Epithelial cell of proximal tubule (primary cell): Measurements from ENCODE around the gene MX2. TPM values are rescaled to one million over a fixed set of nuclear protein-coding genes. Genes with fewer than 3 reads are reported as not detected.

ENCODE experiments used
- DNase-seq: peaks from one replicate; pipeline ENCODE4 v3.0.0-alpha.2; 2011; ENCODE audit warnings: low read depth
- H3K4me3 ChIP-seq: 2 replicates; pipeline ENCODE4 v1.5.1; 2011; ENCODE audit warnings: low read depth, mild to moderate bottlenecking, low read length
- total RNA-seq: library from RNA; depleted of rRNA; stranded (reverse); fragments of >200 nt; gene quantifications from 2 replicates; pipeline ENCODE4 v1.2.3, GENCODE V29; 2015
- TF ChIP-seq, protein P1 (sequence below): conservative IDR thresholded peaks from 2 replicates; pipeline ENCODE4 v1.5.1; 2012; ENCODE audit warnings: low read depth, mild to moderate bottlenecking, low read length

The MX2 gene
- total RNA-seq, 1 donor from 2014 or later, result 0.12 TPM

- DNase-seq, result no peak
Measured at GRCh38 chr21:41441546-41441945, 79.7 kb downstream of the MX2 start.

GRCh38 chr21:41442481-41443186 is 80.8 kb downstream of the MX2 start:
- DNase-seq, result no peak
- TF ChIP-seq, protein P1, sequence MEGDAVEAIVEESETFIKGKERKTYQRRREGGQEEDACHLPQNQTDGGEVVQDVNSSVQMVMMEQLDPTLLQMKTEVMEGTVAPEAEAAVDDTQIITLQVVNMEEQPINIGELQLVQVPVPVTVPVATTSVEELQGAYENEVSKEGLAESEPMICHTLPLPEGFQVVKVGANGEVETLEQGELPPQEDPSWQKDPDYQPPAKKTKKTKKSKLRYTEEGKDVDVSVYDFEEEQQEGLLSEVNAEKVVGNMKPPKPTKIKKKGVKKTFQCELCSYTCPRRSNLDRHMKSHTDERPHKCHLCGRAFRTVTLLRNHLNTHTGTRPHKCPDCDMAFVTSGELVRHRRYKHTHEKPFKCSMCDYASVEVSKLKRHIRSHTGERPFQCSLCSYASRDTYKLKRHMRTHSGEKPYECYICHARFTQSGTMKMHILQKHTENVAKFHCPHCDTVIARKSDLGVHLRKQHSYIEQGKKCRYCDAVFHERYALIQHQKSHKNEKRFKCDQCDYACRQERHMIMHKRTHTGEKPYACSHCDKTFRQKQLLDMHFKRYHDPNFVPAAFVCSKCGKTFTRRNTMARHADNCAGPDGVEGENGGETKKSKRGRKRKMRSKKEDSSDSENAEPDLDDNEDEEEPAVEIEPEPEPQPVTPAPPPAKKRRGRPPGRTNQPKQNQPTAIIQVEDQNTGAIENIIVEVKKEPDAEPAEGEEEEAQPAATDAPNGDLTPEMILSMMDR, result no peak
- no peak overlapping the region for H3K4me3 ChIP-seq

More at GRCh38 chr21:41441546-41441945, 79.7 kb downstream of the MX2 start:
- H3K4me3 ChIP-seq, result no peak overlapping the region
- TF ChIP-seq, protein P1, result no peak

GRCh38 chr21:41443562-41443961 is 81.7 kb downstream of the MX2 start:
- no peak for DNase-seq
- H3K4me3 ChIP-seq, result no peak overlapping the region
- TF ChIP-seq, protein P1, result no peak

- TF ChIP-seq, protein P1, result no peak
- DNase-seq, result no peak
- no peak overlapping the region for H3K4me3 ChIP-seq
Measured at GRCh38 chr21:41444703-41445464, 83.1 kb downstream of the MX2 start.

DNA sequence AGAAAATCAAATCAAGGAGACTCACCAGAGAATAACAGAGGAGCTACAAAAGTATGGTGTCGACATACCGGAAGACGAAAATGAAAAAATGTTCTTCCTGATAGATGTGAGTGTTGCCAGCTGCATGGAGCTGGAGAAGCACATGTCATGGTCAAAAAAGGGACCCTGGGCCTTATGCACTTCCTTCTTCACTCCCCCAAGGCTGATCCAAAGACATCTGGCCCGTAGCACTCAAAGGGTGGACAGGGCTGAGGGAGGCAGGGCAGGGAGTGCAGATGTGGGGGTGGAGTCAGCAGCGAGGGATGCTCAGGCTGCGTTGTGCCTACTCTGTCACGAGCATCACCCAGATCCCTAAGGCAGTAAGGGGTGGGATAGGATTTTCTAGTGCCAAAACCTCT is 83.6 kb downstream of the MX2 start:
- DNase-seq, result no peak
- no peak overlapping the region for H3K4me3 ChIP-seq
- TF ChIP-seq, protein P1, result no peak

DNA sequence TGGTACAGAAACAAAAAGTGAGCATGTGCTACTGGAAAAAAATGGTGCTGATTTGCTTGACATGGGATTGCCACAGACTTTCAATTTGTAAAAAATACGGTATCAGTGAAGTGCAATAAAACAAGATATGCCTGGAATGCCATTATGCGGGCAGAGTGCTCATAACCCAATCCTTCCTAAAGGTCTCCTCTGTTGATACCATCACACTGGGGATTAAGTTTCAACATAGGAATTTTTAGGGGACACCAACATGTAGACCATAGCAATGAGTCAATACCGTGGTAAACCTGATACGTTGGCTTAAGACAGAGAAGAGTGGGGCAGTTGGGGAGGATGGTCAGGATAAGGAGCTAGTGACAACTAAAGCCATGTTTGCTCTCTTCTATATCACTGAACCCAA is 84.8 kb downstream of the MX2 start:
- TF ChIP-seq, protein P1, result no peak
- no peak for DNase-seq

More for the DNA sequence above, 84.8 kb downstream of the MX2 start:
- H3K4me3 ChIP-seq, result no peak overlapping the region
